Anterior cingulate cortex (tissue), 58 donors: ENCODE measurements around the gene XPR1.

Experiments used
- DNase-seq, 58 donors: peaks; one replicate each; lab custom pipeline; 2025; lab: John Stamatoyannopoulos, UW

The XPR1 gene

DNA sequence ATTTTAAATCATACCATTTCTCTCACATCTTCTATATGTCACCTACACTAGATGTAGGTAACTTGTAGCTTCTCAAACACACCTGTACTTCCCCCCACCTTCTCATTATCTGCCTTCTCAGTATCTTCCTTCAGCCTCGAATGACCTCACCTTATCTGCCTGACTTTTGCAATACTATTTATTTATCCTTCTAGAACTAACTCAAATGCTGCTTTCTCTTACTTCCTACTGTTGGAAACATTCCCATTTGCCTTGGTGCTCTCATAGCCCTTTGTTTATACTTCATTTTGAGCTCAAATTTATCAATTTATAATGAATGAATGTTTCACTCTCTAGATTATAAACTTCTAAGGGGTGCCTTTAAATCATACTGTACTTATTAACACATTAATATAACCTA, 230.5 kb downstream of the XPR1 start:
- DNase-seq = no peak

DNA sequence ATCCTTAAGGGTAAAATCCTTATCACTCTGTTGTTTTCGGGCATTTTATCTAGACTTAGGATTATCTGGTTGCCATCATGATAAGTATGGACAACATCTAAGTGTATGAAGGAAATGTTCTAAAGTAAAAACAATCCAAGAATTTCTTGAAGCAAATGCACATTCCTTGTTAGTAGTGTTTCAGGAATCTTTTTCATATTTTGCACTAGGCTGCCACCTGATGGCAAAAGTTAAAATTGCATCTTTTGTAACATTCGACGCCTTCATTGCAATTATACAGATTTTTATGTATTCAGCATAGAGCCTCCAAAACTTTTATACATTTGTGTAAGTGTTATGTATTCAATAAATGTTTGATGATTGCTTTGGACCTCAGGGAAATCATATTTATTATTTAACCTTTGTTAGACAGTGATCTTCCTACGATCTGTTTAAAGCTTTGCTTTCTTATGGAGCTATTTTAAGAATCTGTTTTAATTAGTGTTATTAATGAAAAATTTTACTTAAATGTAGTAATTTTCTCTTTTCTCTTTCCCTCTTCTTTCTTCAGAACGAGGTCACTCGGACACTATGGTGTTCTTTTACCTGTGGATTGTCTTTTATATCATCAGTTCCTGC, 231.4 kb downstream of the XPR1 start:
- peak in 9 of 58 donors; percentile 0 to 34 (median 8) for DNase-seq

DNA sequence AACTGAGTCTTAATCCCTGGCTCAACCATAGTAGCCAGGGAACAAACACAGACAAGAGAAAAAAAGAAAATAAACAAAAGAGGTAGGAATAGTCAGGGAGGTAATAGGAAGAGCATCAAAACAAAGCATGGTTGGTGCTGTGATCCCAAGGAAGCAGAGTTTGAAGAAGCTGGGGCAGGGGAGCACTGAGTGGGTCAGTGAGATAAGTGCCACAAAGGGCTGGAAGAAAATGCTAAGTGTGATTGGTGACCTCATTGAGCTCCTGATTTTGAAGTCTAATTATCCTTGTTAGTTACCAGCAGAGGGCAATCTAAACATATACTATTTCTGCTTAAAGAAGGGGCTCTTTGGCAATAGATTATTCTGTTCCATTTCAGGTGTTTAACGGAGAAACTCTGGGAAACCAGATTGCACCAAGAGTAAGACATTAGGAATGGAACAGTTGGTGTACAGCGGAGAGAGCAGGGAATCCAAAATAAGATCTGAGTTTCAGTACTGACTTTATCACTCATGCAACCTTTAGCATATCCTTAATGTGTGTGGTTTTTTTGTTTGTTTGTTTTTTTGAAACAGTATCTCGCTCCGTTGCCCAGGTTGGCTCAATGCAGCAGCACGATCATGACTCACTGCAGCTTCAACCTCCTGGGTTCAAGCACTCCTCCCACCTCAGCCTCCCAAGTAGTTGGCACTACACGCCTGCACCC, 250.1 kb downstream of the XPR1 start:
- DNase-seq = peak in 5 of 58 donors; percentile 6 to 47 (median 11)

DNA sequence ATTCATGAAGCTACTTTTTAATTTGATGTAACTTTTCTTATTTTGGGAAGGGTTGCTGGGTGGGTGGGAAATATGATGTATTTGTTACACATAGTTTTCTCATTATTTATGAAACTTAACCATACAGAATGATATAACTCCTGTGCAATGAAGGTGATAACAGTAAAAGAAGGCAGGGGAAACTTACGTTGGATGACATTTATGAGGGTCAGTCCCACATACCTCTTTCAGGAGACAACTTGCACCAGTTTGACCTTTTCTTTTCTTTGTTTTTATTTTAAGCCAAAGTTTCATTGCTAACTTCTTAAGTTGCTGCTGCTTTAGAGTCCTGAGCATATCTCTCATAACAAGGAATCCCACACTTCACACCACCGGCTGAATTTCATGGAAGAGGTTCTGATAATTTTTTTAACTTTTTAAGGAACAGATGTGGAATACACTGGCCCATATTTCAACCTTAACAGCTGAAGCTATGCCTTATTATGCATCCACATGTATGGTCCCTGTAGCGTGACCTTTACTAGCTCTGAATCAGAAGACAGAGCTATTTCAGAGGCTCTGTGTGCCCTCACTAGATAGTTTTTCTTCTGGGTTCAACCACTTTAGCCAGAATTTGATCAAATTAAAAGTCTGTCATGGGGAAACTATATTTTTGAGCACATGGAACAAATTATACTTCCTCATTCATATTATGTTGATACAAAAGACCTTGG, 252.9 kb downstream of the XPR1 start:
- no peak for DNase-seq

DNA sequence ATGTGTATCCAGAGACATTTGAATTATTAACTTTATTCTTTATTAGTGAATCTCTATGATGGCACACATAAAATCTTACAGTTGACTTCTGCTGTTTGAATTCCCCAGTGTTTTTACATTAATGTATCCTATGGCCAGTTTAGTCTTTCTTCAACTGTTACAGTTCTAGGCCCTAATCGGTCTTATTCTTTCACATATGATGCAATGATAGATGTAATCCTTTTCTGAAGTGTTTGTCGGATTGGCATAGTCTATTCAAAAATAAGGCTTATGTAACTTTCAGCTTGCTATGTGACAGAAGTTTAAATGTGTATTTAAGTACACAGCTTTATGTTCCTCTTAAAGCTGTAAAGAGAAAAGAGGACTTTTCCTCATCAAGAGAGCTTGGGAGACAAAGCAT, 254.5 kb downstream of the XPR1 start:
- DNase-seq = no peak

DNA sequence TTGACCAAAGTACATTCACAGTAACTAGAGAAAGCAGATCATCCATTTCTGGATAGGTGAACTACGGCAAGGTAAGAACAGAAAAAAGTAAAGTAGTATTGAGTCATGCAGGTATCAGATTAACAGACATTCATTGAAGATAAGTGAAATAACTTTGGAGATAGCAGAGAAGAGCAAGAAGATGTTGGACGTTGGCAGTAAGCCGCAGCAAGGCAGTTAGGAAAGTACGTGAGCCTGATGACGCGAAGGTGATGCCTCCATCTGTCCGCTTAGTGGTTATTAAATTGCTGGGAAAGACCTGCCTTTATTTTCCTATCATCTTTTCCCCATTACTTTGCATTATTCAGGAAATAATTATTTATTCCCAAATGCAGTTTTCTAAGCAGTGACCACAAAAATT, 256.0 kb downstream of the XPR1 start:
- no peak for DNase-seq

DNA sequence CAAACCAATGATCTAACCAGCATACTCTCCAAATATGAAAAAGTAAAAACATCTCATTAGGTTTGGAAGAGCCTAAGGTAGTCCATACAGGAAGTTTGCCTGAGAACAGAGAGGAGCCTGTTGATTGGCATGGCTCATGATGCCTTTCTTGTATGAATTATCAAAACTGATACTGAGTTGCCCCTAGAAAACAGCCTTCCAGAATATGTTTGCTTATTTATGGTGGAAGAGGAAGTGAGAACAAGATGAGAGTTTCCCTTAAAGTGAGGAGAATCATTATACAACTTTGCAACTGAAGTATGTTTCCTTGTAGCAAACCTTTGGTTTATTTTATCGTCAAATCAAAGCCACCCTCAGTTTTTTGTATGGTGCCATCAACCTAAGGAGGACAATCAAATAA, 257.0 kb downstream of the XPR1 start:
- DNase-seq = no peak

DNA sequence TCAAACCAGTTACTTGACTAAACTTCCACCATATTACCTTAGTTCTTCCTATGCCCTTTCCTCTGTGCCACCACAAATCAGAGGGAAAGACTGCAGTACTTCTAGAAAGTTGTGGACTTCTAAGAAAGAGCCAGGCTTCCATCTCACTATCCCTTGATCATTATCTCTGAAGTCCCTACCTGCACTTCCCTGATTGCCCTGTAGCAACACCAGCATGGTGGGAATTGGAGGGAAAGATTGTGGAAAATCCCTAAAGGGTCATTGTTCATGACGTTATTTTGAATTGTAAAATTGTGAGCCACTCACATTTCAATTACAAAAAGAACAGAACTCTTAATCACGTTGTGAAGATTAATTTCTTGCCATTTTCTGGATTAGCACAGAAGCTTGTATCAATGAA, 257.5 kb downstream of the XPR1 start:
- no peak for DNase-seq

DNA sequence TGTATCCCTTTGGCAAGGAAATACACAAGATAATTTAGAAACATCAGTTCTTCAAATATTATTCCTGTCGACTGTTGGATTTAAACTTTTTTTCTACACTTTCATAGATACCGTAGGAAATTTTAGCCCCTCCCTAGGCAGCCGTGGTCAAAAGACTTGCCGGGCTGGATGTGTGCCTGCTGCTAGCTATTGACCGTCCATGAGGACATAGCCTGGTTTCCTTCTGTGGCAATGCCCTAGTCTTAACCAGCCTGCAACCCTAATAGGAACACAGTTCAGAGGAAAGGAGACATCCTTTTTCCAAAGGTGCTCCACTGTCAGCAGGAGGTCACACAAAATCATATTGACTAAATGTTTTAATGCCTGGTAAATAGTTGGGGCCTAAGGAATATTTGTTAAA, 260.4 kb downstream of the XPR1 start:
- no peak for DNase-seq

DNA sequence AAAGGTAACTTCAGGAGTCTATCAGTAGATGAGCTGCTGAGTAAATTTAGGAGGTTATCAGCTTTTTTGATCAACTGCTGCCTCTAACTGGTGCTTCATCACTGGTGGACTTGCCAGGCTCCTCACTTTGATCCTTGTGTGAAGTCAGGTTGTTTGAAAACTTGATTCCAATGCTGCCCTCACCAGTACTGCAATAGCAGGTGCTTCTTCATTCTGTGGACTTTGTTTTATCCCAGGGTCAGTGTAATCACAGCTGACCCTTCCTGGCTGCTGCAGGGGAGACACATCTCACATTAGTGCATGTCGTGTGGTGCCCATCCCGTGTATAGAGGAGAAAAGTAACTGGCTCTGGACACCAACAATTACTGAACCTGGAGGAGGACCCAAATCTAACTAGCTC, 260.9 kb downstream of the XPR1 start:
- no peak for DNase-seq

DNA sequence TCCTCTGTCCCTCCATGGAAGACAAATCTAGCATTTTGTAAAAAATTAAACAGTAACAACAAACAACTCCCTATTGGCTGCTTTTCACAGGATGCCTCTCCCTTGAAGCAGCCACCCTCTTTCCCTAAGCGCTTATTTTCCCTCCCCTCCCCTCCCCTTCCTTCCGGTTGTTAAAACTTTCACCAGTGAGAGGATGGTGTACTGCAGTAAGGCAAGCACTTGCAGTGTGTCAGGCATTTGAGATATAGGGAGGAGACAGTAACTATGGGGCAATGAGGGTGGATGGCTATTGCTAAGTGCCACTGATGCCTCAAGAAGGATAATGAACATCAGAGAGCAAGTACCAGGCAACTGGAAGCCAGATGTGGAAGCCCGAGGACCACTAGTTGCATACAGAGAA, 261.8 kb downstream of the XPR1 start:
- DNase-seq = no peak

DNA sequence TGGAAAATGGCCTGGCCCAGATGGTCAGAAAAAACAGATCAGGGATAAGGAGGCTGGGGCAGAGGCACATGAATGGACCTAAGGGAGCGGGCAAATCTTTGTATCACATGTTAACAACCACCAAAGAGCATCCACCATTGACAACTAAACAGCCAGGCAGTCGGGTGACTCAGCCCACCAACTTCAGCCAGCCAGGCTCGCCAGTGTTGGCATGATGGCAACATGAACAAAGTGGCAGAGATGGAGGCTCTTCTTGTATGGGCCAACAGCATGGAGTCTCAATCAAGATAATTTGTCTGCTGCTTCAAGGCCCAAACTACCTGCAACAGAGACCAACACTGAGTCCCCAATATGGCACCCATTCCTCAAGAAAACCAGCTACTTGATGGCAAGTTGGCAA, 264.3 kb downstream of the XPR1 start:
- DNase-seq = no peak

DNA sequence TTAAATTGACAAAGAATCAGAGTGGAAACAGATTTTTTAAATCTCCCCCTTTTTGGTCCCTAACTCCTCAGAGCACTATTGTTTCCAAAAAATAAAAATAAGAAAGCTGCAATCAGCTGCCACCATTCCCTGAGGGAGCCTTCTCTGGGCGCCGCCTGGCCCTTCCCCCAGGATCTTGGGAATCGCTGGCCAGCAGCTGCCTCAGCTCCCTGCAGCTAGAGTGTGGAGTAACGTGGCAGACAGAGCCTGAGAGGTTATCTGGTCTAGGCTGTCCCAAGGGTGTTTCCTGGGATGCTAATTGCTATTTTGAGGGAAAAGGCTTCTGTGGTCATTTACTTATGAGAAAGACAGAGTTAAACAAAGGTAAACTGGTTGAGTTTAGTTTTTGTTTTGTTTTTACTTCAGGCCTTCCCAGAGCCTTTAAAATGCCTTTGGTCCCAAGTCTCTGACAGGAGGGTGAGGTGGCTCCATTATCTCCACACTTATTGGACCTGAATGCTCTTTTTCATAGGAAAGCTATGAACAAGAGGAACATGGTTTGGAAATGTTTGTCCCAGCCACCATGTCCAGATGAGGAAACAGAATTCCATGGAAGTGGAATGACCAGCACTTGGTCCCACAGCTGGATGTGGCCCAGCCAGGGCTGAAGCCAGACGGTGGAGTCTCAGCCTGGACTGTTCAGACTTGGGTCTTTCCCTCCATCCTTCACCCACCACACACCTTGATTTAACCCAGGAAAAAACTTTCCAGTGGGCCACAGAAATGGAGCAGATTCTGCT, 266.8 kb downstream of the XPR1 start:
- DNase-seq = no peak

DNA sequence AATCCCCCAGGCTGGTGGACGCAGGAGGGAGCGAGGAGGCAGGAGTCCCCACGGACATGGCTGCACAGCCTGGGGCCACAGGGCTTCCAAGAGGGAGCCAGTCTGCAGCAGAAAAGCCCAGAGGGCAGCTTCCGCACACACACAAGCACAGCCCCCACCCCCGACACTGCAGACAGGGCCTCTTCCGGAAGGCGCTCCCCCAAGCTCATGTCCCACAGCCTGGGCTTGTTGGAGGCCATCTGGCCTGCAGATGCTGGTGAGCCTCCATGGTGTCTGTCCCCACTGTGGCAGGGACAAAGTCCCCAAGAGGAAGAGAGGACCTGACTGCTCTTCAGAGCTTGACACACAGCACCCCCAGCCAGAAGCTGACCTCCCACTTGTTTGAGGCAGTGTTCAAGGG, 267.4 kb downstream of the XPR1 start:
- DNase-seq = no peak

DNA sequence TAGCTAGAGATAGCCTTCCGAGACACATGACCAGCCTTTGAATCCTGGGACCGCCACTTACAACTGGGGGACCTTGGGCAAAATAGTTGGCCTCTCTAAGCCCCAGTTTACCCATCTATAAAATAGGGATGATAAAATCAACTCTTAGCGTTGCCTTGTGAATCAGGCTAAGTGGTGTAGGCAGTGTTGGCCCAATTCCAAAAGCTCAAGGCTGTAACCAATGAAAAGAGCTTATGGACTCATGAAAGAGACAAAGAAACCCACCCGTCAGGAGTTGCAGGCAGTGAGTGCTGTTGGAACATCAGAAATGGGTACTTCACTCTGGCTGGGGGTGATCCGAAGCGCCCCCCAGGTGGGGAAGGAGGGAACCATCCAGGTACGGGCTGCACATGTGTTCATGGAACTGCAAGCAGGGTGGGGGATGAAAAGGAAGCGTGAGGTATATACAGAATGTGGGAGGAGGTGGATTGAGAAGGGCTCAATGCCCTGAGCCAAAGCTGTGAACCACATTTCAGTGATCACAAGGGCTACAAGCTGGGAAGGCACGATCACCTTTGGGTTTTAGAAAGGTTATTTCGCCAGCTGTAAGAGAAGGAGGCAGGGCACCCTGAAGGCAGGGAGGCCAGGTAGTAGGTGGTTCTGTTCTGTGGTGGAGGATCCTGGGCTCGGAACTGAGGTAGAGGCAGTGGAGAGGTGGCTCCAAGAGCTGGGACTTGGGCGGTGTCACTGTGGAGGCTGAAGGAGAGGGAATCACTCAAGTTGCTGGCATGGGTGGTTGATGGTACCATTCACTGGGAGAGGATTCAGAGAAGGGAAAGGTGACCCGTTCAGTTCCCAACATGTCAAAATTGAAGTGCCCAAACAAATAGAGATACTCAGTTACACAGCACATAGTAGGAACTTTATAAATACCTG, 269.5 kb downstream of the XPR1 start:
- no peak for DNase-seq

DNA sequence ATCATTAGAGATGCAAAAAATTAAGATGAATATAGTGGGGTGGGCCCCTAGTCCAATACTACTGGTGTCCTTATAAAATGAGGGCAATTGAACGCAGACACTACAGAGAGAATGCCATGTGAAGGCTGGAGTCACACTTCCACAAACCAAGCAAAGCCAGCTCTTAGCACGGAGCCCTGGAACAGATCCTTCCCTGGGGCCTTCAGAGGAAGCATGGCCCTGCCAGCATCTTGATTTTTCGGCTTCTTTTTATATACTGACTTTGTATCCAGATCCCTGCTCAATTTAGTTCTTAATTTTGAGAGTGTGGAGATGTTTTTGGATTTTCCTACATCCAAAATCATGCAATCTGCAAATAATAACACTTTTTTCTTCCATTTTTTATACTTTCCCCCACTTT, 270.7 kb downstream of the XPR1 start:
- no peak for DNase-seq

DNA sequence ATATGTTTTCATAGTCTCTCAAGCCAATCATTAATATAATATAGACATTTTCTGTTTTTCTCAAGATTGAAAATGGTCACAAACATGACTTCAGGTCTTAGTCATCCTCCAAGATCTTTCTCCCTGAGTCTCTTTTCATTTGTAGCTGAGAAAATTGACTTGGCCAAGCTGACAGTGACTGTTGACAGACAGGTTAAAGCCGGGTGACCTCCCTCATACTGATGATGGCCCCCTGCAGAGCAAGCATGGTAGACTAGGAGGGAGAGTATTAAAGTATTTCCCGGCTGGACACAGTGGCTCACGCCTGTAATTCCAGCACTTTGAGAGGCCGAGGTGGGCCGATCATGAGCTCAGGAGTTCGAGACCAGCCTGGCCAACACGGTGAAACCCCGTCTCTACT, 274.1 kb downstream of the XPR1 start:
- no peak for DNase-seq

DNA sequence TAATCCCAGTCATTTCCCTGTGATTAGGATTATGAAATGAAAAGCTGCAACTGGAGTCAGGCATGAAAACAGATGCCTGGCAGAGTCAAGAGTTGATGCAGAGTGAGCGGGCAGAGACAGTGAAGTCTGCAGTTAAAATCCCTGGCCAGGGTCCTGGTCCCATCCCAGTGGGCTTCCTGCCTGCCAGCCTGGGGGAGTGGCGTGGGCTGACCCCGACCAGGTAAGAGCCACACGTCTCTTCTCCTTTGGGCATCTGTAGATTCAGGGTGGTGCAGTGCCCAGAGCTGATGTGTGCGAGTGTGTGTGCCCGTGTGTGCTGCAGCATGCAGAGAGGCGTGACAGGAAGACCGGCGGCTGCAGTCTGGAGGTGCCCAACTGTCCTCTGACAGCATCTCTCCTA, 274.7 kb downstream of the XPR1 start:
- no peak for DNase-seq

DNA sequence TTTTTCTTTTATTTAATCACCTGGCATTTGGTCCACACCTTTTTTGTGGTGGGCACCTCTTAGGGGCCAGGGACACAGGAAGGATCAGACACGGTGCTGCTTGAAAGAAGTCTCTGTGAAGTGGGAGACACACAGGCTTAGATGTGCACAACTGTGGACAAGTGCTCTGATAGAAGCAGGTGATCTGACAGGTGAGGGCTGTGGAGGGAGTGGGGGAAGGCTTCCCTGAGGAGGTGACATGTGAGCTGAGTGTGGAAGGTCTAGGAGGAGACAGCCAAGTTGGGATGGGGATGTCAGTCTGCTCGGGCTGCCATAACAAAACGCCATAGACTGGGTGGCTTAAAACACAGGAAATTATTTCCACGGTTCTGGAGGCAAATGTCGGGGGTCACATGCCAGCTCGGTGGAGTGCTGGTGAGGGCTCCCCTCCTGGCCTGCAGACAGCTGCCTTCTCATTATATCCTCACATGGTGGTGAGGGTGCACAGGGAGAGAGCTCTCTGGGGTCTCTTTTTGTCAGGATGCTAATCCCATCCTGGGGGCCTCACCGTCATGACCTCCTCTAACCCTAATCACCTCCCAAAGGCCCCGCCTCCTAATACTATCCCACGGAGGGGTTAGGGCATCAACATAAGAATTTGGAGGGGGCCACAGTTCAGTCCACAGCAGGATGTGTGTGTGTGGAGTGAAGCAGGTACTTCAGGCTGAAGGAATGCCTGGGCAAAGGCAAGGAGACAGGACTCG, 275.7 kb downstream of the XPR1 start:
- no peak for DNase-seq
